CD14-positive monocyte (primary cell): ENCODE data around the gene SLC25A26. TPM values are rescaled to one million over a fixed set of nuclear protein-coding genes. Genes with fewer than 3 reads are reported as not detected.
A peak's percentile ranks its signal among the peaks of the same experiment; 100 is the strongest.

Source experiments
- DNase-seq, 3 donors: peaks; one replicate each; pipeline ENCODE4 v3.0.0-alpha.2; 2011 to 2022
- H2AFZ ChIP-seq: 2 replicates; pipeline ENCODE4 v1.6.0; 2012; ENCODE audit warnings: mild to moderate bottlenecking, low read depth, low read length, inconsistent platforms; ENCODE audit not compliant: insufficient read depth, poor library complexity, severe bottlenecking
- H3K27ac ChIP-seq, 2 donors: 1 replicate in 1 of 2; 2 replicates in 1 of 2; pipeline ENCODE4 v1.5.1; 2012 to 2013; ENCODE audit warnings: low read length in 2 of 2, control low read depth in 1 of 2, inconsistent platforms in 1 of 2, low read depth in 1 of 2, mild to moderate bottlenecking in 1 of 2
- H3K27me3 ChIP-seq, 2 donors: one replicate each; pipeline versions ENCODE4 v1.6.0 to v1.6.1; 2011 to 2013; ENCODE audit warnings: low read length in 2 of 2; ENCODE audit not compliant: control insufficient read depth in 2 of 2, insufficient read depth in 2 of 2
- H3K36me3 ChIP-seq, 2 donors: replicated peaks in 1 of 2; 1 replicate in 1 of 2; 2 replicates in 1 of 2; pipeline versions ENCODE4 v1.5.1 to v1.6.1; 2012 to 2013; ENCODE audit warnings: low read length in 2 of 2, control low read depth in 1 of 2, inconsistent platforms in 1 of 2, mild to moderate bottlenecking in 1 of 2; ENCODE audit not compliant: insufficient read depth in 2 of 2, control insufficient read depth in 1 of 2
- H3K4me1 ChIP-seq, 2 donors: 1 replicate in 1 of 2; 2 replicates in 1 of 2; pipeline versions ENCODE4 v1.5.1 to v1.6.1; 2012 to 2013; ENCODE audit warnings: low read length in 2 of 2, control low read depth in 1 of 2, inconsistent platforms in 1 of 2, mild to moderate bottlenecking in 1 of 2, moderate library complexity in 1 of 2; ENCODE audit not compliant: insufficient read depth in 2 of 2, control insufficient read depth in 1 of 2
- H3K4me2 ChIP-seq: replicated peaks from 2 replicates; pipeline ENCODE3; 2012; ENCODE audit warnings: low read length, moderate library complexity, mild to moderate bottlenecking; ENCODE audit not compliant: poor library complexity, severe bottlenecking; ENCODE audit errors: extremely low read depth
- H3K4me3 ChIP-seq, 3 experiments: fragments of 200-600 bp in 1 of 3; sonication (generic) in 1 of 3; replicated peaks in 1 of 3; 1 replicate in 2 of 3; 2 replicates in 1 of 3; pipeline ENCODE4 v1.5.1; 2011 to 2013; ENCODE audit warnings: low read length in 3 of 3, mild to moderate bottlenecking in 3 of 3, control low read depth in 2 of 3, low read depth in 2 of 3, inconsistent platforms in 1 of 3, moderate library complexity in 1 of 3
- H3K79me2 ChIP-seq: 2 replicates; pipeline ENCODE4 v1.6.0; 2012; ENCODE audit warnings: mild to moderate bottlenecking, control low read depth, inconsistent platforms, low read length, moderate library complexity; ENCODE audit not compliant: insufficient read depth
- H3K9ac ChIP-seq: 2 replicates; pipeline ENCODE4 v1.6.0; 2017; ENCODE audit warnings: low read length, mild to moderate bottlenecking; ENCODE audit not compliant: insufficient read depth, poor library complexity, severe bottlenecking
- H3K9me3 ChIP-seq, 2 donors: replicated peaks in 1 of 2; 1 replicate in 1 of 2; 2 replicates in 1 of 2; pipeline versions ENCODE4 v1.5.1 to v1.6.1; 2012 to 2013; ENCODE audit warnings: low read length in 2 of 2, control low read depth in 1 of 2; ENCODE audit not compliant: control insufficient read depth in 1 of 2, insufficient read depth in 1 of 2
- H4K20me1 ChIP-seq: 2 replicates; pipeline ENCODE4 v1.6.0; 2012; ENCODE audit warnings: mild to moderate bottlenecking, low read length, control low read depth, moderate library complexity; ENCODE audit not compliant: insufficient read depth
- H3K27ac Mint-ChIP-seq, 7 donors: one replicate each; pipeline ENCODE4 v1.8.0; 2020; ENCODE audit warnings: mild to moderate bottlenecking in 7 of 7, mixed read lengths in 7 of 7, moderate library complexity in 6 of 7, inconsistent platforms in 2 of 7
- H3K27me3 Mint-ChIP-seq, 3 donors: one replicate each; pipeline ENCODE4 v1.8.0; 2021 to 2022; ENCODE audit warnings: low read depth in 3 of 3, mild to moderate bottlenecking in 3 of 3, mixed read lengths in 3 of 3, moderate library complexity in 3 of 3, inconsistent platforms in 1 of 3
- H3K36me3 Mint-ChIP-seq, 2 donors: one replicate each; pipeline ENCODE4 v1.8.0; 2020; ENCODE audit warnings: mixed read lengths in 2 of 2, inconsistent platforms in 1 of 2, mild to moderate bottlenecking in 1 of 2
- H3K4me1 Mint-ChIP-seq: one replicate; pipeline ENCODE4 v1.8.0; 2020; ENCODE audit warnings: mild to moderate bottlenecking, mixed read lengths
- H3K4me3 Mint-ChIP-seq, 2 donors: one replicate each; pipeline ENCODE4 v1.8.0; 2020; ENCODE audit warnings: mild to moderate bottlenecking in 2 of 2, mixed read lengths in 2 of 2, moderate library complexity in 1 of 2
- H3K9me3 Mint-ChIP-seq, 7 donors: one replicate each; pipeline ENCODE4 v1.8.0; 2020 to 2022; ENCODE audit warnings: mixed read lengths in 7 of 7, mild to moderate bottlenecking in 6 of 7, moderate library complexity in 6 of 7, inconsistent platforms in 2 of 7
- CTCF ChIP-seq: fragments of 200-600 bp; IDR thresholded peaks from one replicate; pipeline ENCODE4 v1.8.0; 2022; ENCODE audit warnings: antibody characterized with exemption, mild to moderate bottlenecking
- WGBS: methylation state at CpG from one replicate; pipeline ENCODE4 v1.1.5; 2013; ENCODE audit warnings: missing lambda C conversion rate; ENCODE audit not compliant: insufficient coverage; 5-methylcytosine and 5-hydroxymethylcytosine counted together
- intact Hi-C, 2 donors: fragments of 100-400 bp; cut with micrococcal nuclease; formaldehyde crosslinking; loops; one replicate each; pipeline versions ENCODE4 v1.15.0 to v1.15.1; 2023
- polyA plus RNA-seq, 3 donors: library from polyadenylated mRNA; depleted of rRNA in 1 of 3; unstranded in 2 of 3; stranded (reverse) in 1 of 3; fragments of 300-500 nt in 2 of 3; fragments of >200 nt in 1 of 3; fragmentation: Illumina TruSeq in 2 of 3; gene quantifications; 1 replicate in 2 of 3; 2 replicates in 1 of 3; pipeline ENCODE4 v1.2.3, GENCODE V29; 2012 to 2021

Gene SLC25A26
- polyA plus RNA-seq, 3 donors: 11.6 to 23.0 (median 14.4) TPM

GRCh38 chr3:66409771-66410754, 189.3 kb downstream of the SLC25A26 start:
- Mint-ChIP-seq H3K36me3 (peaks cover 9 to 13% of the 10 kb centered on the region in 2 donors), H3K27ac (peak overlapping the region in 2 of 7 donors; percentile 27 to 68), H3K27me3 (peaks cover 0 to 3% (median 0%) of the 10 kb centered on the region in 3 donors), H3K4me3 (no peak overlapping the region), H3K9me3 (peaks cover 0 to 2% (median 0%) of the 10 kb centered on the region in 7 donors), H3K4me1 (no peaks in the 10 kb centered on the region)
- Histone ChIP-seq H2AFZ (no peak overlapping the region), H3K27me3 (no peaks in the 10 kb centered on the region), H4K20me1 (no peaks in the 10 kb centered on the region), H3K79me2 (no peaks in the 10 kb centered on the region), H3K4me1 (no peaks in the 10 kb centered on the region), H3K36me3 (no peaks in the 10 kb centered on the region), H3K27ac (no peak overlapping the region), H3K9ac (no peak overlapping the region), H3K4me3 (no peak overlapping the region), H3K4me2 (no peak overlapping the region), H3K9me3 (no peaks in the 10 kb centered on the region)
- intact Hi-C loops: loop anchor here (5.0 kb wide), 2 partner anchors 92 to 407 kb away; partner anchors contain the start of gene LRIG1 (in 1 of the 2)
- TF ChIP-seq CTCF: no peak
- WGBS: 95% methylated on average over 17 of the region's 24 CpGs
- DNase-seq: no peak

DNA sequence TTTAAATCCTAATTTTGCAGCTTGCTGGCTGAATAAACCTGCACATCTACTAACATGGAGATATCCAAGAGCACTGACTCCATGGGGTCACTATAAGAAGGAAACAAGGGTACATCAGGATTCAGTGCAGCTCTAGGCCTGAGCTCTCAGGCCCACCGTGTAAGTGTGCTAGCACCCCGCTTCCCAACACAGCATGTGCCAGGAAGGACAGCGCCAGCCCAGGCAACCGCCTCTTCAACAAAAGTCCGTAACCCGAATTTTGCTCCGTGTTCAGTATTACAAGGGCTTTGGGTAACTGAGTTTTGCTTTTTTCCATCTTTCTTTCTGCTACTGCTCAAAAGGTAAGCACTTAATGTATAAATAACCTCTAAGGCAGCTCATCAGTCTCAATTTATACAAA, 190.2 kb downstream of the SLC25A26 start:
- H3K4me1 Mint-ChIP-seq: no peaks in the 10 kb centered on the region
- Histone ChIP-seq H3K4me3 (no peak overlapping the region), H4K20me1 (no peaks in the 10 kb centered on the region), H3K4me1 (no peaks in the 10 kb centered on the region), H2AFZ (no peak overlapping the region), H3K4me2 (no peak overlapping the region), H3K27ac (no peak overlapping the region), H3K79me2 (no peaks in the 10 kb centered on the region), H3K9ac (no peak overlapping the region), H3K9me3 (no peaks in the 10 kb centered on the region), H3K36me3 (no peaks in the 10 kb centered on the region), H3K27me3 (no peaks in the 10 kb centered on the region)
- peaks cover 0 to 3% (median 0%) of the 10 kb centered on the region in 3 donors for H3K27me3 Mint-ChIP-seq
- no peak overlapping the region for H3K27ac Mint-ChIP-seq
- 99% methylated on average over 7 of the region's 7 CpGs for WGBS
- no peak for TF ChIP-seq CTCF
- H3K9me3 Mint-ChIP-seq: peaks cover 0 to 2% (median 0%) of the 10 kb centered on the region in 7 donors
- no peak for DNase-seq
- no peak overlapping the region for H3K4me3 Mint-ChIP-seq
- intact Hi-C loops: no loop called here
- H3K36me3 Mint-ChIP-seq: peaks cover 9 to 13% of the 10 kb centered on the region in 2 donors
